RWPE2 (cell line): Measurements from ENCODE around the gene ANKS1B.

ENCODE experiments used
- ATAC-seq: fragments of 200-7000 bp; cut with Tn5 transposase; 3 replicates; pipeline ENCODE4 v1.9.1; 2021; ENCODE audit warnings: low read depth
- DNase-seq: peaks from one replicate; pipeline ENCODE4 v3.0.0-alpha.2; 2020; ENCODE audit warnings: low spot score
- H3K27ac ChIP-seq: fragments of 450-650 bp; 2 replicates; pipeline ENCODE4 v1.5.1; 2017; ENCODE audit warnings: mild to moderate bottlenecking; ENCODE audit not compliant: poor library complexity, severe bottlenecking
- H3K27me3 ChIP-seq: fragments of 250-450 bp; sonication (Bioruptor Pico); 2 replicates; pipeline ENCODE4 v1.5.1; 2021; ENCODE audit warnings: mild to moderate bottlenecking, moderate library complexity; ENCODE audit not compliant: insufficient read depth, poor library complexity, severe bottlenecking
- H3K36me3 ChIP-seq: fragments of 250-450 bp; sonication (Bioruptor Pico); 2 replicates; pipeline ENCODE4 v1.5.1; 2020; ENCODE audit warnings: low read depth, mild to moderate bottlenecking, moderate library complexity
- H3K4me1 ChIP-seq: fragments of 250-450 bp; sonication (Bioruptor Pico); 2 replicates; pipeline ENCODE4 v1.5.1; 2021; ENCODE audit warnings: mild to moderate bottlenecking, moderate library complexity; ENCODE audit not compliant: insufficient read depth, poor library complexity, severe bottlenecking
- H3K4me3 ChIP-seq: fragments of 250-450 bp; sonication (Bioruptor Pico); 2 replicates; pipeline ENCODE4 v1.5.1; 2021; ENCODE audit warnings: mild to moderate bottlenecking, moderate library complexity; ENCODE audit not compliant: severe bottlenecking
- H3K9me3 ChIP-seq: fragments of 250-450 bp; sonication (Bioruptor Pico); 2 replicates; pipeline ENCODE4 v1.5.1; 2021; ENCODE audit warnings: mild to moderate bottlenecking, moderate library complexity; ENCODE audit not compliant: severe bottlenecking
- TF ChIP-seq, protein P1 (sequence below): fragments of 450-650 bp; IDR thresholded peaks from one replicate; pipeline ENCODE4 v1.5.1; 2017; ENCODE audit warnings: mild to moderate bottlenecking, moderate library complexity; ENCODE audit not compliant: poor library complexity, severe bottlenecking

Gene ANKS1B

DNA sequence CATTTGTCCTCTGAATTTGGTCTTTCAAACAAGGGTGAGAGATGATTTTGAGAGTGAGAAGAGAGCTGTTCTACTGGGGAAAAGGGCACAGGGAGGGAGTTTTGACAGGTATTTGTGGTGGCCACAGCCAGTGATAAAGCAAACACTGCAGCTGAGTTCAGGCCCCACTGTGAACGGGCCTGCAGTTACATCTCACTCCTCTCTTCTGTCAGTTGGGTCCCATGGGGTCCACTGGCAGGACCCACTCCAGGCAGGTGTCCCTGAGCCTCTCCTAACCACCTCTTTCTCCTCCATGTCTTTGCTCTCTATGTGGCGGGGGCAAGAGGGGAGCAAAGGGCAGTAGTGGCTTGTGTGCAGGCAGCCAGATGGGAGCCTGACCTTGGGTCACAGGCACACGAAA, 1044.8 kb downstream of the ANKS1B start:
- DNase-seq (no peak), ATAC-seq (no peak)
- H3K27me3 ChIP-seq = no peaks in the 10 kb centered on the region
- TF ChIP-seq, protein P1, sequence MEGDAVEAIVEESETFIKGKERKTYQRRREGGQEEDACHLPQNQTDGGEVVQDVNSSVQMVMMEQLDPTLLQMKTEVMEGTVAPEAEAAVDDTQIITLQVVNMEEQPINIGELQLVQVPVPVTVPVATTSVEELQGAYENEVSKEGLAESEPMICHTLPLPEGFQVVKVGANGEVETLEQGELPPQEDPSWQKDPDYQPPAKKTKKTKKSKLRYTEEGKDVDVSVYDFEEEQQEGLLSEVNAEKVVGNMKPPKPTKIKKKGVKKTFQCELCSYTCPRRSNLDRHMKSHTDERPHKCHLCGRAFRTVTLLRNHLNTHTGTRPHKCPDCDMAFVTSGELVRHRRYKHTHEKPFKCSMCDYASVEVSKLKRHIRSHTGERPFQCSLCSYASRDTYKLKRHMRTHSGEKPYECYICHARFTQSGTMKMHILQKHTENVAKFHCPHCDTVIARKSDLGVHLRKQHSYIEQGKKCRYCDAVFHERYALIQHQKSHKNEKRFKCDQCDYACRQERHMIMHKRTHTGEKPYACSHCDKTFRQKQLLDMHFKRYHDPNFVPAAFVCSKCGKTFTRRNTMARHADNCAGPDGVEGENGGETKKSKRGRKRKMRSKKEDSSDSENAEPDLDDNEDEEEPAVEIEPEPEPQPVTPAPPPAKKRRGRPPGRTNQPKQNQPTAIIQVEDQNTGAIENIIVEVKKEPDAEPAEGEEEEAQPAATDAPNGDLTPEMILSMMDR = no peak
- H3K4me3 ChIP-seq = no peak overlapping the region
- H3K36me3 ChIP-seq = no peaks in the 10 kb centered on the region
- no peak overlapping the region for H3K27ac ChIP-seq
- no peaks in the 10 kb centered on the region for H3K4me1 ChIP-seq
- H3K9me3 ChIP-seq = no peaks in the 10 kb centered on the region

DNA sequence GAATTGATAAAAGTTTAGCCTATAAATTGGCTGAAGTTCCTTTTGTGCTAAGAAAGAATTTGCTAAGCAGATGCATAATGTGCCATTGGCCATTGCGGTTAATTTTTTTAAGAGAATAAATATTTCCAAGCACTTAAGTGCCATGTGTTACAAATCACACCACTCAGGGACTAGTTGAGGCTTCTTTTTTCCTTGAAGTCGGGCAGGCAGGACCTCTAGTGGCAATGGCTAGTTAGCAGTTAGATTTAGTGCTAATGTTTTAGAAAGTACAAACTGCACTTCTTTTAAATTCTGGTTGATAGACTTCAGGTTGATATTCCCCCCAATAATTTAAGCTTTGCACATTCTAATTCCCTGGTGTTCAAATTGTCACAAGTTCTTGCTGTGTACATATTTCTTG, 1045.4 kb downstream of the ANKS1B start:
- Histone ChIP-seq H3K4me1 (no peaks in the 10 kb centered on the region), H3K9me3 (no peaks in the 10 kb centered on the region), H3K27ac (no peak overlapping the region), H3K36me3 (no peaks in the 10 kb centered on the region), H3K27me3 (no peaks in the 10 kb centered on the region), H3K4me3 (no peak overlapping the region)
- TF ChIP-seq, protein P1 = peak; percentile 36
- ATAC-seq (no peak), DNase-seq (no peak)

DNA sequence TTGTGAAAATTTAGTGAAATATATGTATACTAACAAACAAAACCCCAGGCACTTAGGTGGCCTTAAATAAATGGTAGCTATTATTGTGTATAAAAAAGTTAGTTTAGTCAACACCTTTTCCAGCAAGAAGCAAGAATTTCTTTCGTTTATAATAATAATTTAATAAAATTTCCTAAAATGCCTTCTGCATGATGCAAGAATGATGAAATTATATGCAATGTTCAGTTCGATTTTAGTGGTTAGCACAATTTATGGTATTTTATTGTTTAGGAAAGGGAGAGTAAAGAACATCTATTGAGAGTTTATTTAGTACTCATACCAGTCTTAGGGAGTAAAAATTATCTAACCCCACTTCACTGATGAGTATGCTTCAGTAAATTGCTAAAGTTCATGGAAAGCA, 1048.9 kb downstream of the ANKS1B start:
- Histone ChIP-seq H3K36me3 (no peaks in the 10 kb centered on the region), H3K27ac (no peak overlapping the region), H3K27me3 (no peaks in the 10 kb centered on the region), H3K4me3 (no peak overlapping the region), H3K9me3 (no peaks in the 10 kb centered on the region), H3K4me1 (no peaks in the 10 kb centered on the region)
- TF ChIP-seq, protein P1 = no peak
- DNase-seq (no peak), ATAC-seq (no peak)

DNA sequence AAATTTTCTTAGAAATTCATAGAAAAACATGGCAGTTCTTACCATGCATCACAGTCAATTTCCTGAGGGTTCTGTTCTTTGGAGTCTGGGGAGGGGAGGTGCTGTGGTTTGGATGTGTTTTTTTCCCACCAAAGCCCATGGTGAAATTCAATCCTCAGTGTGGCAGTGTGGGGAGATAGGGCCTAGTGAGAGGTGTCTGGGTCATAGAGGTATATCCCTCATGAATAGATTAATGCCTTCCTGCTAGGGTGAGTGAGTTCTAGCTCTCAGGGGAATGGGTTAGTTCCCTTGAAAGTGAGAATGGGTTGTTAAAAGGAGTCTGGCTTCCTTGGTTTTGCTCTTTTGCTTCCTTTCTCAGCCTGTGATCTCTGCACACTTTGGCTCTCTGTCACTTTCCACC, 1061.9 kb downstream of the ANKS1B start:
- H3K27me3 ChIP-seq = peaks cover 9% of the 10 kb centered on the region
- H3K9me3 ChIP-seq = no peaks in the 10 kb centered on the region
- no peak for ATAC-seq
- TF ChIP-seq, protein P1 = no peak
- H3K4me3 ChIP-seq = no peak overlapping the region
- DNase-seq = no peak
- H3K27ac ChIP-seq = no peak overlapping the region
- no peaks in the 10 kb centered on the region for H3K36me3 ChIP-seq
- H3K4me1 ChIP-seq = no peaks in the 10 kb centered on the region

DNA sequence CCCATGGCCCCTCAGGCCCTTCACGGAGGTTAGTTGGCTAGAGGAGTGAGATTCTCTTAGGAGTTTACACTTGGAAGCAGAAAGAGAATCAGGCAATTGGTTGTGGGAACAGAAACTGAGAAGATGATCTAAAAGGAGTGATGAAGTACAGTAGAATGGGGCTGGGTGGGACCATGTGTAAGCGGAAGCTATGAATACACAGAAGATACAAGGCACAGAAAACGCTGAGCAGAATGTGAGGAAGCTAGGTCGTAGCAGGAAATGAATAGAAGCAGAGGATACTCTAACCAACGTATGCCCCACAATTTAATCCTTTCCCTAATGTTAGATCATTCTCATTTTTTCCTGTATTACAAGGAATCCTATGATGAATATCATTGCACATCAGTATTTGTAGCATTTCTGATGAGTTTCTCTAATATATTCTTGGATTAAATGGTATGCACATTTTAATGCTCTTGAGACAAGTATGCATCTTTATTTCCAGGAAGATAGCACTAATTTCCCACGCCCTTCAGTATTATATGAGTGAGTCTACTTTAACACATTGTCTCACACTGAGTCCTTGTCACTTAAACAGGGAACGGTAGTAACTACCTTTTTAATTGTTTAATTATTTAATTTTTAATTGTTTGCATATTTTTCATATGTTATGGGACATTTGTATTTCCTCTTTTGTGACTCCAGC, 1066.4 kb downstream of the ANKS1B start:
- Histone ChIP-seq H3K27me3 (peaks cover 3% of the 10 kb centered on the region), H3K9me3 (no peaks in the 10 kb centered on the region), H3K4me3 (no peak overlapping the region), H3K4me1 (no peaks in the 10 kb centered on the region), H3K27ac (no peak overlapping the region), H3K36me3 (no peaks in the 10 kb centered on the region)
- TF ChIP-seq, protein P1 = no peak
- ATAC-seq (no peak), DNase-seq (no peak)
